WERI-Rb-1 (cell line): ENCODE data around the gene KAT2A.

Source experiments
- DNase-seq: peaks from one replicate; pipeline ENCODE4 v3.0.0-alpha.2; 2020
- H3K27ac ChIP-seq: fragments of 250-450 bp; sonication (Bioruptor Pico); 2 replicates; pipeline ENCODE4 v1.5.1; 2020; ENCODE audit warnings: mild to moderate bottlenecking, moderate library complexity
- H3K27me3 ChIP-seq: fragments of 250-450 bp; sonication (Bioruptor Pico); 2 replicates; pipeline ENCODE4 v1.5.1; 2021; ENCODE audit warnings: mild to moderate bottlenecking, low read depth, moderate library complexity; ENCODE audit not compliant: insufficient read depth, severe bottlenecking
- H3K36me3 ChIP-seq: fragments of 250-450 bp; sonication (Bioruptor Pico); 2 replicates; pipeline ENCODE4 v1.5.1; 2020; ENCODE audit warnings: mild to moderate bottlenecking, moderate library complexity
- H3K4me3 ChIP-seq: 2 replicates; pipeline ENCODE4 v1.5.1; 2011; ENCODE audit warnings: low read depth, mild to moderate bottlenecking, control low read depth, low read length
- H3K9me3 ChIP-seq: fragments of 250-450 bp; sonication (Bioruptor Pico); 2 replicates; pipeline ENCODE4 v1.5.1; 2021; ENCODE audit warnings: mild to moderate bottlenecking, moderate library complexity; ENCODE audit not compliant: severe bottlenecking
- TF ChIP-seq, protein P1 (sequence below): IDR thresholded peaks from 2 replicates; pipeline ENCODE4 v1.5.1; 2011; ENCODE audit warnings: low read depth, mild to moderate bottlenecking, control low read depth, inconsistent platforms, low read length

KAT2A gene

DNA sequence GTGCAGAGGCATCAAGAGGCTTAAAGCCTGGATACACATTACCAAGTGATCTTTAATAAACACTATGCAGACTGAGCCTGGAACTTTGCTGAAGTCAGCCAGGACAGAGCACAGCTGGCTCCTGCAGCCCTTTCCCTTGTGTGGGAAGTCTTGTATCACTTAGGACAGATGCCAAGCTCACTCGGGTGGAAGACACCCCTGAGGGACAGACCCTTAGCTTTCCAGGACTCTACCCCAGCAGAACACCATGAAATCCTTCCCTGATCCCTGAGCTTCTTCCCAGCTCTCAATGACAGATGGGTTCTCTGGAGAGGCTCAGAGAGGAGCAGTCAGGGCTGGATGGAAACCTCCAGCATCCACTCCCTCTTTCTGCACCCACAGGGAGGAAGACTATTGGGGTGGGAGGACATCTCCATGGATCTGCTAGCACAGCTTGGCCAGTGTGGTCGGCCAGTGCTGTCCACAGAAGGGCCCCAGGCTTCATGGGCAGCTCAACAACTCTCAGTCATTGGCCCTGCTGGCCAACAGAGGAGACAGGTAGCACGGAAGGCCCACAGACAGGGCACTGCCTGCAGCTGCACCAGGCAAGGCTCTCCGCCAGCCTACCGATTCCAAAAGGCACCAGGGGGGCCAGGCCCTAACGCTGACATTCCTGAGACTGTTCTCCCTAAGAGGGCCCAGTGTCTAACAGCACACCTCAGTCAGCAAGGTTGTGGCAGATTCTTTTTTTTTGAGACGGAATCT lies 17.8 kb upstream of the KAT2A start:
- peaks cover 55% of the 10 kb centered on the region for H3K36me3 ChIP-seq
- H3K27ac ChIP-seq, result no peak overlapping the region
- no peak overlapping the region for H3K4me3 ChIP-seq
- DNase-seq, result no peak
- TF ChIP-seq, protein P1, sequence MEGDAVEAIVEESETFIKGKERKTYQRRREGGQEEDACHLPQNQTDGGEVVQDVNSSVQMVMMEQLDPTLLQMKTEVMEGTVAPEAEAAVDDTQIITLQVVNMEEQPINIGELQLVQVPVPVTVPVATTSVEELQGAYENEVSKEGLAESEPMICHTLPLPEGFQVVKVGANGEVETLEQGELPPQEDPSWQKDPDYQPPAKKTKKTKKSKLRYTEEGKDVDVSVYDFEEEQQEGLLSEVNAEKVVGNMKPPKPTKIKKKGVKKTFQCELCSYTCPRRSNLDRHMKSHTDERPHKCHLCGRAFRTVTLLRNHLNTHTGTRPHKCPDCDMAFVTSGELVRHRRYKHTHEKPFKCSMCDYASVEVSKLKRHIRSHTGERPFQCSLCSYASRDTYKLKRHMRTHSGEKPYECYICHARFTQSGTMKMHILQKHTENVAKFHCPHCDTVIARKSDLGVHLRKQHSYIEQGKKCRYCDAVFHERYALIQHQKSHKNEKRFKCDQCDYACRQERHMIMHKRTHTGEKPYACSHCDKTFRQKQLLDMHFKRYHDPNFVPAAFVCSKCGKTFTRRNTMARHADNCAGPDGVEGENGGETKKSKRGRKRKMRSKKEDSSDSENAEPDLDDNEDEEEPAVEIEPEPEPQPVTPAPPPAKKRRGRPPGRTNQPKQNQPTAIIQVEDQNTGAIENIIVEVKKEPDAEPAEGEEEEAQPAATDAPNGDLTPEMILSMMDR, result no peak
- no peaks in the 10 kb centered on the region for H3K27me3 ChIP-seq
- no peaks in the 10 kb centered on the region for H3K9me3 ChIP-seq

DNA sequence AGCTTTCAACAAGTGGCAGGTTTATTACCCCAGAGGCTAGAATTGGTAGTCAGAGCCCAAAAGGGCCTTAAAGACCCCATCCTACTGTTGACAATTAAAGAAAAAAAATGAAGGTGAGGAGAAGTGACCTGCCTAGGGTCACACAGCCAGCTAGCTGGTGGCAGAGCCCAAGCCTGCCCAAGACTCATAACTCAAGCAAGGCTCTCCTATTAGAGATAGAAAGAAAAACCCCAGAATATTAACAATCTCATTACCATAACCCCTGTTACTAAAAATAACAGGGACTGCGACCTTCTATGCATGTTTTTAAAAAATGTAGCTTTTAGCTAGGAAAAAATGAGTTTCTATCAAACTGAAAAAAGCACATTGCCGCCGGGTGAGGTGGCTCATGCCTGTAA lies 15.5 kb upstream of the KAT2A start:
- H3K36me3 ChIP-seq, result peaks cover 45% of the 10 kb centered on the region
- no peak overlapping the region for H3K4me3 ChIP-seq
- TF ChIP-seq, protein P1, result no peak
- no peak overlapping the region for H3K27ac ChIP-seq
- H3K9me3 ChIP-seq, result no peaks in the 10 kb centered on the region
- no peak for DNase-seq
- H3K27me3 ChIP-seq, result no peaks in the 10 kb centered on the region

DNA sequence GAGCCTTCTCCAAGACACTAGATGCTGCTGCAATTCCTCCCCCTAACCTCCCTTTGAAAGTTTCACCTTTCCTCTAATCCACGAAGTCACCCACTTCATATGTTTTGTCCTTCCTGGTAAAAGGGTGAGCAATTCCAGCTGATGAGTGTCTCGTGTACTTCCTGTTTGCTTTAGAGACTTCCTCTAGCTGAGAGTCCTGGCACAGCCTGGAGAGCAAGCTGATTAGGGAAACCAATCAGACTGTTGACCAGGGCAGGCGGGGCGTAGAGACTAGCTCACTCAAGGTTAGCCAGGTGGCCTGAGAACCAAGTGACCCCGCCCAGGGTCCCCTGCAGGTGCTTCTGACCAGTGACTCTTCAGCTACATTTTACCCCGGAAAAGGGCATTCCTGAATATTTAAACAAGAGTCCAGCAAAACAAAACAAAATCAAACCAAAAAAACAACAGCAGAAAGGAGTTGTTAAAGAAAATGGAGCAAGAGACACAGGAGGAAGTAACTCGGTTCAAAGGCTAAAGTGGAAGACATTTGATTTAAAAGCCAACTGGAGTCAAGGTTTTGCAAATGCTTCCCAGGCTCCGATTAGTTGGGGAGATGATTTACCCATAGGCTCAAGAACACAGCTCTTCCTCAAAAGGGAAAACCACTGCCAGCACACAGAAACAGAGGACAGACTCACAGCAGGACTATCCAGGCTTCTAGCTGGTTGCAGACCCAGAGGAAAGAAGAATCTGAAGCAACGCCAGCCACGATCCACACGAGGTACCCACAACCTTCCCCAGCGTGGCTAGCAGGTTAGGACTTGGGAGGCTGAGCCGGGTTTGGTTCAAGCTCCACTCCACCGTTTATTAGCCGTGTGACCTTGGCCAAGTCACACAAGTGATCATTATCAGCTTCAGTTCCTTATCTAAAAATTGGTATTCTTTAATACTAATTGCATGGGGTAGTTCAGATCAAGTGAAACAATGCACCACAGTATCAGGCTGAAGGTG lies 14.8 kb upstream of the KAT2A start:
- H3K27me3 ChIP-seq, result no peaks in the 10 kb centered on the region
- peak; percentile 51 for DNase-seq
- no peak overlapping the region for H3K4me3 ChIP-seq
- TF ChIP-seq, protein P1, result no peak
- H3K9me3 ChIP-seq, result no peaks in the 10 kb centered on the region
- H3K27ac ChIP-seq, result no peak overlapping the region
- peaks cover 39% of the 10 kb centered on the region for H3K36me3 ChIP-seq

DNA sequence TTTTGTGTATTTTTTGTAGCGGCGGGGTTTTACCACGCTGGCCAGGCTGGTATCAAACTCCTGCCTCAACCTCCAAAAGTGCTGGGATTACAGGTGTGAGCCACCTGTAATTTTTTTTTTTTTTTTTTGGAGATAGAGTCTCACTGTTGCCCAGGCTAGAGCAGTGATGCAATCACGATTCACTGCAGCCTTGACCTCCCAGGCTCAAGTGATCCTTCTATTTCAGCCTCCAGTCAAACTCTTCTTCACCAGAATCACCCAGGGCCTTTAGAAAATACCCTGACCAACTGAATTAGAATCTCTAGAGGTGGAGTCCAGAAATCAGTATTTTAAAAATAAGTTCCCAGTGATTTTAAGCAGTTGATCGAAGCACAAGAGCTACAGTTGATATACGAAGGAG lies 14.0 kb upstream of the KAT2A start:
- DNase-seq, result no peak
- TF ChIP-seq, protein P1, result no peak
- Histone ChIP-seq H3K36me3 (peaks cover 40% of the 10 kb centered on the region), H3K27ac (no peak overlapping the region), H3K4me3 (no peak overlapping the region), H3K27me3 (no peaks in the 10 kb centered on the region), H3K9me3 (no peaks in the 10 kb centered on the region)

DNA sequence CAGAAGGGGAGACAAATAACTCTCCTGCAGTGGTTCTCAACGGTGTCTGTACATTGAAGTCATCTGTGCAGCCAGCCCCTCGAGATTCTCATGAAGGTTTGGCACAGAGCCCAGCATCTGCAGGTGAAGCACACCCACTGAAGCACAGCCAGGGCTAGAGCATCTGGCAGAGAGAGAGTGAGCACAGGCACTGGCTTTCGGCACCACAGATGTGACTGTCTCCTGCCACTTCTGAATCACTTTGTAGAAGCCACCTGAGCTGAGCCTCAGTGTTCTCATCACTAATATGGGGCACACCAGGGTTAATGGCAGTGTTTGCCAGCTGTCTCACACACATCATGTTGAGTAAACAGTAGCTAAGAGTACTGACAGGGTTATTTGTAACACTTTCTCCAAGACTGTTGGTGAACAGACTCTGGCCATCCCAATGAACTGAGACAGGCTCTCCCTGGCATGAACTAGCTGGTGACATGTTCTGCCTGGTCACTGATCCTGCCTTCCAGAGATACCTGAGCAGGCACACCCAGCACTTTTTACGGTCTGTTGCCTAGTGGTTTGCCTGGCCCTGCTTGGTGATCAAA lies 12.4 kb upstream of the KAT2A start:
- no peaks in the 10 kb centered on the region for H3K27me3 ChIP-seq
- no peak overlapping the region for H3K27ac ChIP-seq
- peaks cover 53% of the 10 kb centered on the region for H3K36me3 ChIP-seq
- TF ChIP-seq, protein P1, result no peak
- H3K9me3 ChIP-seq, result no peaks in the 10 kb centered on the region
- DNase-seq, result no peak
- no peak overlapping the region for H3K4me3 ChIP-seq
